ENCODE results near the gene RFC5.

DNA sequence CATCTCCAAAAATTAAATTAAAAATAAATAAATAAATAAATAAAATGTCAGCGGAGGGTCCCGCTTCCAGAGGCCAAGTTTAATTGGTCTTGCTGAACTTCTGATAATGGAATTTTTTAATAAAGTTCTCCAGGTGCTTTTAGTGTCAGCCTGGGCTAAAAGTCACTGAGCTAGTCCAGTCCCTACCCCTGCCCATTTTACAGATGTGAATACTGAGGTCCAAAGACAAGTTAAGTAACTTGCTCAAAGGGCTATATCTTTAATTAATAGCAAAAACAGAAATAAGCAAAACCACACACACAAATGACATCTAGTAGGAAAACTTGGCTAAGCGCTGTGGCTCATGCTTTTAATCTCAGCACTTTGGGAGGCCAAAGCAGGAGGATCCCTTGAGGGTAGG is 5.6 kb upstream of the RFC5 start:
- no peak for TF ChIP-seq FOXK2 (IDR thresholded peaks at IDR 0.05)
- TF ChIP-seq FOXA1 (IDR thresholded peaks at IDR 0.05), result no peak
- no peak for TF ChIP-seq SUZ12 (IDR thresholded peaks at IDR 0.05)
- TF ChIP-seq ELF4 (IDR thresholded peaks at IDR 0.05), result no peak
- no peak for TF ChIP-seq FOXM1 (IDR thresholded peaks at IDR 0.05; ENCODE audit: borderline replicate concordance)
- TF ChIP-seq ARNT (IDR thresholded peaks at IDR 0.05), result no peak
- TF ChIP-seq ZNF384 (IDR thresholded peaks at IDR 0.05), result no peak
- TF ChIP-seq BHLHE40 (IDR thresholded peaks at IDR 0.05; ENCODE audit: borderline replicate concordance), result no peak
- no peak for TF ChIP-seq NFRKB (IDR thresholded peaks at IDR 0.05)
- no peak for TF ChIP-seq TARDBP (IDR thresholded peaks at IDR 0.05)
- TF ChIP-seq SP1 (IDR thresholded peaks at IDR 0.05), result no peak
- TF ChIP-seq CTBP1 (IDR thresholded peaks at IDR 0.05; ENCODE audit: borderline replicate concordance), result no peak
